K562 (cell line): ENCODE measurements around the gene OBSL1. TPM values are rescaled to one million over a fixed set of nuclear protein-coding genes. Genes with fewer than 3 reads are reported as not detected.
A peak's percentile ranks its signal among the peaks of the same experiment; 100 is the strongest.

Source experiments
- ATAC-seq: fragments of 200-7000 bp; cut with Tn5 transposase; 3 replicates; pipeline ENCODE4 v1.9.1; 2020; ENCODE audit warnings: moderate library complexity
- BruUV-seq: library from RNA; stranded (reverse); fragments of 400-500 nt; replicated peaks from 2 replicates; lab custom pipeline; 2021; lab: Mats Ljungman, UMichigan
- CTCF ChIA-PET: fragments of 300-600 bp; formaldehyde crosslinking; extraction: SDS; loops from one replicate; lab custom pipeline; 2021; ENCODE audit warnings: low intra/inter-chr PET ratio; lab: Yijun Ruan, JAX
- POLR2A ChIA-PET: fragments of 300-600, 350-650 bp; sonication (Branson Sonifier 250); formaldehyde crosslinking; extraction: SDS; loops from one replicate; lab custom pipeline; 2021; ENCODE audit warnings: antibody characterized with exemption, inconsistent platforms; lab: Yijun Ruan, JAX
- DNase-seq, 4 experiments: peaks; one replicate each; pipeline versions ENCODE4 v3.0.0 to v3.0.0-alpha.2; 2011 to 2018; ENCODE audit warnings: low spot score in 3 of 4, mixed read lengths in 3 of 4; ENCODE audit errors: extremely low read depth in 1 of 4
- FAIRE-seq: peaks from 2 replicates; lab custom pipeline; 2011; peaks lifted over from hg19 to GRCh38; lab: Jason Lieb, UNC
- H2AFZ ChIP-seq: 2 replicates; pipeline ENCODE4 v1.6.0; 2011; ENCODE audit warnings: low read depth, low read length, control low read depth, inconsistent platforms
- H3K27ac ChIP-seq: fragments of 200-600 bp; 3 replicates; pipeline ENCODE4 v1.8.0; 2011; ENCODE audit warnings: low read depth, mild to moderate bottlenecking, control low read depth, inconsistent platforms, low read length, moderate library complexity, mixed read lengths; ENCODE audit errors: extremely low read depth
- H3K27me3 ChIP-seq, 2 experiments: fragments of 300-600 bp in 1 of 2; 2 replicates in 1 of 2; 3 replicates in 1 of 2; pipeline versions ENCODE4 v1.6.0 to v1.8.0; 2011; ENCODE audit warnings: inconsistent platforms in 2 of 2, low read length in 2 of 2, mild to moderate bottlenecking in 1 of 2, mixed read lengths in 1 of 2, moderate library complexity in 1 of 2; ENCODE audit not compliant: control insufficient read depth in 2 of 2, insufficient read depth in 2 of 2
- H3K36me3 ChIP-seq: fragments of 300-600 bp; 3 replicates; pipeline ENCODE4 v1.8.0; 2011; ENCODE audit warnings: mild to moderate bottlenecking, low read length, inconsistent platforms; ENCODE audit not compliant: control insufficient read depth, insufficient read depth
- H3K4me1 ChIP-seq, 2 experiments: fragments of 200-600 bp in 1 of 2; replicated peaks in 1 of 2; 2 replicates in 1 of 2; 3 replicates in 1 of 2; pipeline versions ENCODE4 v1.5.1 to v1.8.0; 2011; ENCODE audit warnings: inconsistent platforms in 2 of 2, low read length in 2 of 2, mild to moderate bottlenecking in 1 of 2, mixed read lengths in 1 of 2, moderate library complexity in 1 of 2; ENCODE audit not compliant: control insufficient read depth in 2 of 2, insufficient read depth in 2 of 2
- H3K4me2 ChIP-seq: 2 replicates; pipeline ENCODE4 v1.6.1; 2011; ENCODE audit warnings: low read length, control low read depth, inconsistent platforms, mixed read lengths; ENCODE audit not compliant: insufficient read depth
- H3K4me3 ChIP-seq: fragments of 200-600 bp; sonication (generic), shearing (Covaris generic); 2 replicates; pipeline ENCODE4 v1.5.1; 2016; ENCODE audit warnings: control low read depth, inconsistent platforms
- H3K79me2 ChIP-seq: fragments of 200-600 bp; 3 replicates; pipeline ENCODE4 v1.8.0; 2011; ENCODE audit warnings: low read length, inconsistent platforms; ENCODE audit not compliant: control insufficient read depth, insufficient read depth
- H3K9ac ChIP-seq, 2 experiments: 2 replicates each; pipeline versions ENCODE4 v1.6.0 to v1.6.1; 2011; ENCODE audit warnings: low read depth in 2 of 2, low read length in 2 of 2, control low read depth in 1 of 2, inconsistent platforms in 1 of 2, mild to moderate bottlenecking in 1 of 2, mixed read lengths in 1 of 2; ENCODE audit not compliant: insufficient read depth in 1 of 2
- H3K9me1 ChIP-seq: one replicate; pipeline ENCODE4 v1.6.0; 2011; ENCODE audit warnings: inconsistent platforms, mild to moderate bottlenecking, low read length, moderate library complexity; ENCODE audit not compliant: control insufficient read depth, insufficient read depth
- H3K9me3 ChIP-seq: replicated peaks from 2 replicates; pipeline ENCODE4 v1.5.1; 2011; ENCODE audit warnings: low read depth, low read length, inconsistent platforms; ENCODE audit not compliant: control insufficient read depth, insufficient read depth
- H4K20me1 ChIP-seq: replicated peaks from 2 replicates; pipeline ENCODE4 v1.6.1; 2011; ENCODE audit warnings: low read length, inconsistent platforms, mixed read lengths; ENCODE audit not compliant: control insufficient read depth, insufficient read depth
- E2F6 ChIP-seq, 2 experiments: IDR thresholded peaks; 2 replicates each; pipeline ENCODE4 v1.6.1; 2011; ENCODE audit warnings: borderline replicate concordance in 1 of 2, control low read depth in 1 of 2, low read depth in 1 of 2, low read length in 1 of 2, mild to moderate bottlenecking in 1 of 2, mixed read lengths in 1 of 2, moderate library complexity in 1 of 2; ENCODE audit not compliant: insufficient read depth in 1 of 2, insufficient read length in 1 of 2, poor library complexity in 1 of 2, severe bottlenecking in 1 of 2; ENCODE audit errors: extremely low read depth in 1 of 2
- POLR2G ChIP-seq: fragments of 200-400 bp; formaldehyde crosslinking; IDR thresholded peaks from 2 replicates; pipeline ENCODE4 v1.6.1; 2017; ENCODE audit warnings: low read depth, mild to moderate bottlenecking, antibody characterized with exemption, low read length, moderate library complexity
- REST ChIP-seq, 2 experiments: fragments of 450-650 bp; formaldehyde crosslinking in 1 of 2; IDR thresholded peaks; 2 replicates each; pipeline versions ENCODE4 v1.4.0 to v1.6.1; 2014 to 2020; ENCODE audit warnings: mild to moderate bottlenecking in 2 of 2, borderline replicate concordance in 1 of 2, low read depth in 1 of 2
- ZNF740 ChIP-seq, 3 experiments: fragments of 200-800 bp in 1 of 3; sonication (Bioruptor generic) in 1 of 3; sonication (generic) in 1 of 3; formaldehyde crosslinking in 1 of 3; IDR thresholded peaks; 2 replicates each; pipeline versions ENCODE4 v1.6.1 to v1.8.0; 2016 to 2022; ENCODE audit warnings: mild to moderate bottlenecking in 2 of 3, missing compliant biosample characterization in 2 of 3, missing genetic modification characterization in 2 of 3, missing genetic modification reagents in 1 of 3
- WGBS: fragments of 100-300 bp; shearing (Covaris generic); methylation state at CpG from one replicate; pipeline ENCODE4 v1.1.6; 2016; ENCODE audit warnings: low coverage, mixed read lengths; ENCODE audit not compliant: insufficient coverage; ENCODE audit errors: missing lambda C conversion rate; 5-methylcytosine and 5-hydroxymethylcytosine counted together
- in situ Hi-C: fragments of 300-500 bp; cut with MboI; formaldehyde crosslinking; loops from 4 replicates; pipeline ENCODE4 v1.15.0; 2018; ENCODE audit warnings: inconsistent platforms, mixed read lengths
- intact Hi-C: fragments of 100-400 bp; cut with micrococcal nuclease; formaldehyde crosslinking; loops from 2 replicates; pipeline ENCODE4 v1.14.2; 2022
- polyA plus RNA-seq, 8 experiments: library from polyadenylated mRNA; depleted of rRNA in 4 of 8; stranded (reverse) in 5 of 8; unstranded in 3 of 8; fragments of >200 nt; fragmentation: Nextera tagmentation in 2 of 8; fragmentation: Illumina TruSeq in 1 of 8; extraction: Ambion mirVana in 2 of 8; extraction: Trizol in 1 of 8; gene quantifications; 2 replicates each; pipeline versions ENCODE4 v1.2.1 to v1.2.3, GENCODE V29; 2011 to 2014; ENCODE audit warnings: inconsistent platforms in 1 of 8, missing spikeins in 1 of 8
- total RNA-seq, 7 experiments: library from RNA; depleted of rRNA in 6 of 7; stranded (reverse); fragments of >200 nt in 6 of 7; fragmentation: Illumina TruSeq in 2 of 7; extraction: Trizol in 2 of 7; gene quantifications; 2 replicates each; pipeline versions ENCODE4 v1.2.1 to v1.2.3, GENCODE V29; 2011 to 2021; ENCODE audit warnings: low replicate concordance in 1 of 7
- TF ChIP-seq, protein P1 (sequence below): IDR thresholded peaks from 3 replicates; pipeline ENCODE4 v1.6.1; 2011; ENCODE audit warnings: borderline replicate concordance, mild to moderate bottlenecking, moderate library complexity; ENCODE audit not compliant: insufficient read length; ENCODE audit errors: extremely low read depth

The OBSL1 gene
- total and polyA plus RNA-seq, 9 of the 15 experiments (the other 6 are each of a cell fraction or from before 2014, with no cell fraction given), result 1.2 to 26.6 (median 8.6) TPM

GRCh38 chr2:219570924-219571310 is 422 bp downstream of the OBSL1 start:
- 0% methylated on average over 6 of the region's 55 CpGs for WGBS
- H4K20me1 ChIP-seq, result no peaks in the 10 kb centered on the region
- FAIRE-seq, result no peak
- DNase-seq, result no peak
- CTCF ChIA-PET, result no interaction called here
- H2AFZ ChIP-seq, result peak overlapping the region; percentile 76
- H3K4me1 ChIP-seq, result peaks cover 19 to 57% of the 10 kb centered on the region in 2 experiments; a peak in 4 of 5 replicates
- peaks cover 7% of the 10 kb centered on the region for H3K79me2 ChIP-seq
- H3K27ac ChIP-seq, result peak overlapping the region; percentile 90
- peak overlapping the region; percentile 47 for H3K4me3 ChIP-seq
- H3K9ac ChIP-seq, result peak overlapping the region; percentile 81 to 94; a peak in 3 of 4 replicates
- BruUV-seq, result no TSS peak
- POLR2A ChIA-PET, result interaction anchor here (1.0 to 2.5 kb wide), 4 partner anchors 9 to 26 kb away, joined by 3 to 12 read pairs (median 7); partner anchors contain the start of gene STK11IP
- ATAC-seq, result peak; percentile 44
- no peaks in the 10 kb centered on the region for H3K27me3 ChIP-seq
- peak overlapping the region; percentile 79; the same call in 1 of the 2 replicates for H3K4me2 ChIP-seq
- no peaks in the 10 kb centered on the region for H3K9me1 ChIP-seq
- in situ Hi-C loops, result no loop called here
- H3K36me3 ChIP-seq, result peaks cover 8% of the 10 kb centered on the region; the same call in 1 of the 3 replicates
- intact Hi-C loops, result loop anchor here (1.0 to 2.0 kb wide), 2 partner anchors 24 to 26 kb away; partner anchors contain the start of gene TMEM198
- H3K9me3 ChIP-seq, result no peaks in the 10 kb centered on the region
- TF ChIP-seq POLR2G (peak; percentile 68), E2F6 (IDR thresholded peaks at IDR 0.05; ENCODE audit: borderline replicate concordance in 1 of 2, extremely low read depth in 1 of 2, insufficient read depth in 1 of 2, insufficient read length in 1 of 2, low read depth in 1 of 2, low read length in 1 of 2, poor library complexity in 1 of 2, severe bottlenecking in 1 of 2) (peak in 1 of 2 experiments; percentile 10), ZNF740 (CRISPR knock-in tag; IDR thresholded peaks at IDR 0.05) (peak; percentile 88), ZNF740 (tag; IDR thresholded peaks at IDR 0.05) (peak in 1 of 2 experiments; percentile 95; a peak in 2 of 4 replicates), REST (IDR thresholded peaks at IDR 0.05; ENCODE audit: borderline replicate concordance) (no peak), REST (CRISPR knock-in tag; IDR thresholded peaks at IDR 0.05; ENCODE audit: low read depth) (0 out of 2 replicates have a peak, but pooled peaks have one; percentile 29)
- TF ChIP-seq, protein P1, sequence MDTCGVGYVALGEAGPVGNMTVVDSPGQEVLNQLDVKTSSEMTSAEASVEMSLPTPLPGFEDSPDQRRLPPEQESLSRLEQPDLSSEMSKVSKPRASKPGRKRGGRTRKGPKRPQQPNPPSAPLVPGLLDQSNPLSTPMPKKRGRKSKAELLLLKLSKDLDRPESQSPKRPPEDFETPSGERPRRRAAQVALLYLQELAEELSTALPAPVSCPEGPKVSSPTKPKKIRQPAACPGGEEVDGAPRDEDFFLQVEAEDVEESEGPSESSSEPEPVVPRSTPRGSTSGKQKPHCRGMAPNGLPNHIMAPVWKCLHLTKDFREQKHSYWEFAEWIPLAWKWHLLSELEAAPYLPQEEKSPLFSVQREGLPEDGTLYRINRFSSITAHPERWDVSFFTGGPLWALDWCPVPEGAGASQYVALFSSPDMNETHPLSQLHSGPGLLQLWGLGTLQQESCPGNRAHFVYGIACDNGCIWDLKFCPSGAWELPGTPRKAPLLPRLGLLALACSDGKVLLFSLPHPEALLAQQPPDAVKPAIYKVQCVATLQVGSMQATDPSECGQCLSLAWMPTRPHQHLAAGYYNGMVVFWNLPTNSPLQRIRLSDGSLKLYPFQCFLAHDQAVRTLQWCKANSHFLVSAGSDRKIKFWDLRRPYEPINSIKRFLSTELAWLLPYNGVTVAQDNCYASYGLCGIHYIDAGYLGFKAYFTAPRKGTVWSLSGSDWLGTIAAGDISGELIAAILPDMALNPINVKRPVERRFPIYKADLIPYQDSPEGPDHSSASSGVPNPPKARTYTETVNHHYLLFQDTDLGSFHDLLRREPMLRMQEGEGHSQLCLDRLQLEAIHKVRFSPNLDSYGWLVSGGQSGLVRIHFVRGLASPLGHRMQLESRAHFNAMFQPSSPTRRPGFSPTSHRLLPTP, result no peak
